ENCODE data around the gene MMADHC.

MMADHC gene

GRCh38 chr2:149587220-149587949 is at the start of gene MMADHC:
Gene MMADHC, minus strand, starts transcription at chr2:149587775. Its CDS starts 678 bp downstream, at chr2:149587097.
- DNase-seq, result peak; percentile 94

DNA sequence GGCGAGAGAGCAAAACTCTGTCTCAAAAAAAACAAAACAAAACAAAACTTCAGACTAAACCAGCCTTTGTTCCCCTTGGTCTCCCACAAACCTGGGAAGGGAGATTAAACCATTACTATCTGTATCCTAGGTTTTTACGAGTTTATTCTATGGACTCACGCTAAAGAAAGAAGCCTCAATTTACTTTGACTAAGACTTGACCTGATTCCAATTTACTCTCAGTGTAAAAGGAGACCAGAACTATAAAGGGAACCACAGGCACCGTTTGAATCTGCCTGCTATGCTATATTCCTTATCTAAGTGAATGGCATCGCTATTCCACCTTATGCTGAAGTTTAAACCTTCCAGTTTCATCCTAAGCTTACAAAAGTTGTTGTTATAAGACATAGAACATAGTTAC is 46.5 kb upstream of the MMADHC start:
- DNase-seq, result no peak

DNA sequence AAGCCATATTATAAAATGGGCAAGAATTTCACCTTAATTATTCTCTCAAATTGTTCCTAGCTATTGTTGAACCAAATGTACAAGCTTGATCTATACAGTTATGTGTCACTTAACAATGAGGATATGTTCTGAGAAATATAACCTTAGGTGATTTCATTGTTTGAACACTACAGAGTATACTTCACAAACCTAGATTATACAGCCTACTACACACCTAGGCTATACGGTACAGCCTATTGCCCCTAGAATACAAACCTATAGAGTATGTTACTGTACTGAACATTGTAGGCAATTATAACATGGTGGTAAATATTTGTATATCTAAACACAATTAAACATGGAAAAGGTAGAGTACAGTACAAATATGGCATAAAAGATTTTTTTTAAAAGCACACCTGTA is 42.9 kb upstream of the MMADHC start:
- no peak for DNase-seq

DNA sequence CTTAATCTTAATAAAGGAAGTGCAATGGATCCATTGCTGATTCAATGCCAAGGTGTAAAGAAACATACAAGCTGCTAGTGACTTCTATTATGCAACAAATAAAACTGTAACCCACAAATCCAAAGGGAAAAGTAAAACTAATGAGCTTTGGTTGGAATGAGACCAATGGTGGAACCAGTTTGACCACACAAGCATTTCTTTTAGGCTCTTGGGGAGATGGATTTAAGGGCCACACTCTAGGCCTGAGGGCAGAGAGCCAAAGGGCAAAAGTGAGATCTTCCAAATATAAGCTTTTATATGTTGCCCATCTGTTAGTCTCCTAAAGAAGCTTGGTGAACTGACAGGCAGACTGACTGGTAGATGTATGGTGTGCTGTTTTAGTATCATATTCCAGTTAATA is 41.5 kb upstream of the MMADHC start:
- DNase-seq, result no peak

DNA sequence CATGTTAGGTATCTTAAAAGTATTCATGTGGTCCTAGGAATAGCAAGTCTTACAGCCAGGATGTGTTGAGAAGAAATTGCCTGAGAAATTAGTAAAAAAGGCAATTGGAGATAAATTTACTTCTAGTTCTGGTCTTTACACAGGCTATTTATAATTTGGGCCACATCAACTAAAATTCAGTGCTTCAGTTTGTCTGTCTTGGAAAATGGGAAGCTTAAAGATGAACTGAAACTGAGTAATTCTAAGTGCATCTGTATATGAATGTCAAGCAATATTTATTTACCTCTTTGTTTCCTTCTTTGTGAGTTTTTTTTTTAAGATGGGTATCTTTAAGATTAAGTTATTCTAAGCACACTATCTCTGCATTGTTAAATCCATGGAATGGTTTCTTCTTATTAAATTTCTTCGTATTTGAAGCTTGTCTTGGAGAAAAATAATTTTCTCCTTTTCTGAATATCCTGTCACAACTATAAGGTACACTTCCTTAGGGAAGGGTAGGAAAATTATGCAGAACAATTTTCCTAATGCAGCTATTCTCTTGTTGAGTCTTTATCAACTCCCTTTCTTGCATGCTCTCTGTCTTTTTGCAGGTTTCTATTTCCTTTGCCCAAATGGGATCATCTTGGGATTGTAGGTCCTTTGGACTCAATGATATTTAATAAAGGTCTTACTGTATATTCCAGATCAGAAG is 39.7 kb upstream of the MMADHC start:
- DNase-seq, result no peak

DNA sequence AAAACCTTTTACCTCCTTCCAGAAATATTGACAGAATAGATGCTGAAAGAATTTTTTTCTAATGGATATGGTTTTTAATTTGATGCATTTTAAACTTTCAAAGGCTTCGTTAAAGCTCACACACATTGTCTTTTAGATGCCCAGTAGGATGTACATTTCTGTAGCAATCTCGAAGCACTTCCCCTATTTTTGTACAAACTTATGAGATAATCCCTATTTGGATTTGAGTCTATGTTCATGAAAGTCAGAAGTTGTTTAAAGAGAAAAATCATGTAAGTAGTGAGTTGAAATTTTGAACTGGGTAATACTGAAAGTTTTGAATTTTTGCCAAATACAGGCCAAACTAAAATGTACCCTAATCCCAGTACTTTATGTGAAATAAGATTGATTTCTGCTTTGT is 38.1 kb upstream of the MMADHC start:
- no peak for DNase-seq

DNA sequence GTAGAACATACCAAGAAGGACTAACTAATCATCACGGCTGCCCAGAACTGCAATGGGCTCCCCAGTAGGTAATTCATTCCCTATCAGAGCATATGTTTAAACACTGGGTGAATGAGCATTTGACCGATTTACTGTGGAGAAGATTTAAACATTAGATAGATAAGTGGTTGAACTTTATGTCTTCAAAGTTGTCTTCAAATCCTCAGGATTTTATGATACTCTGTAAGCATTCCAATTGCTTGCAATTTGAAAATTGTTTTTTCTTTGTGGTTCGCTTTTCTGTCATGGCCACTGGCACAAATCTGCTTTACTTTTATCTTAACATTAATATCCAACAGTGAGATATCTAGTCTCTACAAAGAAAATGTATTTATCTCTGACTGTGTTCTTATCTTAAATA is 37.7 kb upstream of the MMADHC start:
- no peak for DNase-seq

GRCh38 chr2:149622343-149622742 is 34.8 kb upstream of the MMADHC start:
- no peak for DNase-seq

- DNase-seq, result no peak
Measured at GRCh38 chr2:149617476-149617875, 29.9 kb upstream of the MMADHC start.

- DNase-seq, result no peak
Measured at GRCh38 chr2:149616681-149617456, 29.3 kb upstream of the MMADHC start.

GRCh38 chr2:149613704-149614103 is 26.1 kb upstream of the MMADHC start:
- DNase-seq, result no peak

- no peak for DNase-seq
Measured at GRCh38 chr2:149612122-149612521, 24.5 kb upstream of the MMADHC start.

DNA sequence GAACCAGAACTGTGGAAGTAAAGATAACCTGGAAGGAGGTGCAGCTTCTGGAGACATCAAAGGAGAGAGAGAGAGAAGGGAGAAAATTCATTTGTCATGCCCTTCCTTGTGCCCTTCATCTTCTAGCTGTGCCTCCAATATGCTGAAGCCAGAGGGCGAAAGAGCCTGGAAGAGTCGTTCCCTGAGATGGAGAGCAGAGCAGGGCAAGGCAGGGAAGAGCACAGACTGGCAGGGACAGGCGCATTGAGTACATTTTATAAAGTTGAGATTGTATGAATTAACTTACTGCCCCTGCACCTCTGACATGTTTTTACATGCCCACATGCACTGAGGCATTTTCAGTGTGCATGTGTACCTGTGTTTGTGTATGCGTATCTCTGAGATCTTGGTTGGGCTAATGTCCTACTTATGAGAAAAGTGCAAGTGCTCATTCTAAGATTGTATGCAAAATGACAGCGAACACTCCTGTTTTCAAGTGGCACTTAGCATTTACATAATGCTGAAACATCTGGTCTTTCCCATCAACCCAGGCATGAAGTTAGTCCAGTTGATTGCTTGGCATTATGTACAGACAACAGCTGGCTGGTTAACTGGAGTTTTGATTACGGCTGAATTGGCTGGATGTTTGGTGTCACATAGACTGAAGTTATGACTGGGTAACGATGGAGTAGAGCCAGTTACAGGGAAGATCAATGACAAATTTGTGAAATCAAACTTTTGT is 23.7 kb upstream of the MMADHC start:
- no peak for DNase-seq

DNA sequence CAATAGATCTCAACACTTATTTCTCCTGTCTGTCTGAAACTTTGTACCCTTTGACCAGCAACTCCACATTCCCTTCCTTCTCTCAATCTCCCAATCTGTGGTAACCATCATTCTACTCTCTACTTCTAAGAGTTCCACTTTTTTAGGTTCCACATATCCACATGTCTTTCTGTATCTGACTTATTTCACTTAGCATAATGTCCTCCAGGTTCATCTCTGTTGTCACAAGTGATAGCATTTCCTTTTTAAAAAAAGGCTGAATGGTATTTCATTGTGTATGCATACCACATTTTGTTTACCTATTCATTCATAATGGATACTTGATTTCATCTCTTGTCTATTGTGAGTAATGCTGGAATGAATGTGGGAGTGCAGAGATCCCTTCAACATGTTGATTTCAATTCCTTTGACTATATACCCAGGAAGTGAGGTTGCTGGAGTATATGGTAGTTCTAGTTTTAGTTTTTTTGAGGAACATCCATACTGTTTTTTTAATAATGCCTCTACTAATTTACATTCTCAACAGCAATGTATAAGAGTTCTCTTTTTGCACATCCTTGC is 18.8 kb upstream of the MMADHC start:
- no peak for DNase-seq

- DNase-seq, result no peak
Measured at GRCh38 chr2:149603248-149603647, 15.7 kb upstream of the MMADHC start.

DNA sequence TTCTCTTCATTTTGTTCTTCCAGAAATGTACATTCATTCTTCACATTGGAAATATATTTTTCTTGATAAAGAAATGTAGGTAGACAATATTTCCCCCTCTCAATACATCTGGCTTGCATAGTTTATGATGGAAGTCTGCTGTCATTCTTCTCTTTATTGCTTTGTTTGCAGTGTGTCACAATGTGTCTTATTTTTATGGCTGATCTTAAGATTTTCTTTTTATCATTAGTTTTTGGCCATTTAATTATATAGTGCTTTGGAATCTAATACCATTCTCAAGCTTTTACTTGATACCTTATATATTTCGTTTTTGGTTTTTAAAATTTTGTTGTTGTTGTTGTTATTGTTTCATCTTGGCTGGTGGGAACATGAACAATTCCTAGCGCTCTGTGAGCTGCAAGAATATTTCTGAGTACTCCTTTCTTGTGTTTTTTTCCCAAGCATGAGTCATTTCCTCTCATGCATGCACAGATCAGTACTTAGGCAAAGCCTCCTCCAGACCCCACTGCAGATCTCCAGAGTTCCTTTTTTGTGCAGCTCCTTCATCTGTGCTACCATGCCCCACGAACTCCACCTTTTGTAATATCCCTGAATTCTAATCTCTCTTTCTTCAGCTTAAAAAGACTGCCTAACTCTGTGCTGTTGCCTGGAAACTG is 13.7 kb upstream of the MMADHC start:
- DNase-seq, result no peak

DNA sequence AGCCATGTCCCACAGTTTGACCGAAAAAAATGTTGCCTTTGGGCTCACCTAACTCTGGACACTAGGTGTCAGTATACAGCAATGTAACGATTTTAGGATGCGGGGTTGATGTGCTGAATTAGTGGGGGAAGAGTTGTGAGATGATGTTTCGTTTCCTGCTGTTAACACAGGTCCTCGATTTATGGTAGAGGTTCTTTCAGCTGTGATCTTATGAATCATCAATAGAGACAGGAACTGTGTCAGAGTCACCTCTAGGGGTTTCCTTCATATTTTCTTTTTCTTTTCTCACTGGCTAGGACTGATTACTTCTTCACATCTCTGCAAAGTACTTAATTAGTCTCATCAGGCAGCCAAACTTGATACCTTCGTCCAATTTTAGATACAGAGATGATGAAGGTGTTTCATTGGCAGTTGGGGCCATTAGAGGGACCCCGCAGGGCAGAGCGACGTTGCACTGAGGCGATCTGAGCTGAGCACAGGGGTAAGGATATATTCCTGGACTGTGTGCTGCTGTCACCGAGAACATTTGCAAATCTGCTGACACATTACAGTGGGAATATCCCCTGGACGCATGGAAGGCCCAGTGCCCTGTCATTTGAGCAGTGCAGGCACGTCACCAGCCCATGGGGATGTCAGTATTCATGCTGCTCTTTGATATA is 10.2 kb upstream of the MMADHC start:
- peak; percentile 76 for DNase-seq

- DNase-seq, result no peak
Measured at GRCh38 chr2:149597050-149597667, 9.6 kb upstream of the MMADHC start.

GRCh38 chr2:149596471-149596870 is 8.9 kb upstream of the MMADHC start:
- DNase-seq, result no peak

GRCh38 chr2:149595056-149595963 is 7.7 kb upstream of the MMADHC start:
- DNase-seq, result no peak
